Measurements from ENCODE around the gene RERE. TPM values are rescaled to one million over a fixed set of nuclear protein-coding genes. Genes with fewer than 3 reads are reported as not detected.

Gene RERE
- total and polyA plus RNA-seq, 2 donors (not counting 3 experiments of a cell fraction or from before 2014, with no cell fraction given), result 14.1 to 113 TPM

DNA sequence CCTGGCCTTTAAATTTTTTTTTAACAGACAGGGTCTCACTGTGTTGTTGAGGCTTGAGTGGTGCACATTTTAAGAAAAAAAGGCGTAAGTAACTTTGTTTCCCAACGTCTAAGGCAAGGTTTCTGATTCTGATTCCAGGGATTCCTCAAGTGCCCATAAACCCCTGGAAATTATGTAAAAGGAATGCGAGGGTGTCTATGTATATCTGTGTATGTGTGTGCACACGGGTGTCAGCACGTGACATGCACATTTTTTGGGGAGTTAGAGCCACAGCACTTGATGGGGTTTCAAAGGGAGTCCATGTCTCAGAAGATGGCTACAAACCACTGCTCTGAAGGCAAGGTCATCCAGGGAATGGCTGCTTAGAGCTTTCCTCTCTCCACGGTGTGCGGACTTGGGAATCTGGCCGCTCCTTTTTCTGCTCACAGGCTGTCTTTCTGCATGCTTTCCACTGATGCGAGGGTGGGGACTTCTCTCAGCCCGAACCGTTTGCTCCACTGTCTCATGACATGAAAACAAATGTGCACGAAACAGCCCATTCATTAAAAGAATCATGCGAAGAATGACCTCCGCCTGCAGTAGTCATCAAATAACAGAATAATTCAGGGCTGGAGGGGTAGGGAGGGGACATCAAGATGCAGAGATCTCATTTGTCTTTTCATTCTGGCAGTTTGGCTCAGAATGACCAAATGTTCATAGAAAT is 18.7 kb upstream of the RERE start:
- Histone ChIP-seq H3K9me1 (replicated peaks; ENCODE audit: control insufficient read depth, extremely low read depth, insufficient read depth, low read length) (no peaks in the 10 kb centered on the region), H3K4me1 (ENCODE audit: control insufficient read depth, extremely low read depth, insufficient read depth, low read length) (no peaks in the 10 kb centered on the region), H3K36me3 (ENCODE audit: control insufficient read depth in 2 of 2, extremely low read depth in 1 of 2, insufficient read depth in 2 of 2, low read length in 2 of 2) (no peaks in the 10 kb centered on the region), H2AFZ (ENCODE audit: low read depth, low read length) (no peak overlapping the region), H3K4me3 (replicated peaks in 1 of 3; ENCODE audit: insufficient read depth in 1 of 3, low read depth in 1 of 3, low read length in 3 of 3) (no peak overlapping the region), H4K20me1 (replicated peaks; ENCODE audit: control insufficient read depth, extremely low read depth, insufficient read depth, low read length) (no peaks in the 10 kb centered on the region), H3K27me3 (ENCODE audit: control insufficient read depth in 2 of 2, insufficient read depth in 2 of 2, low read length in 2 of 2) (no peaks in the 10 kb centered on the region), H3K4me2 (ENCODE audit: insufficient read depth, low read length) (no peak overlapping the region), H3K9ac (replicated peaks; ENCODE audit: extremely low read depth, insufficient read depth, low read length) (no peak overlapping the region), H3K79me2 (ENCODE audit: control insufficient read depth, insufficient read depth, low read length) (no peaks in the 10 kb centered on the region), H3K27ac (ENCODE audit: insufficient read depth, low read depth, low read length) (no peak overlapping the region), H3K9me3 (replicated peaks; ENCODE audit: control insufficient read depth, insufficient read depth, low read length) (no peaks in the 10 kb centered on the region)
- CTCF ChIA-PET, result interaction anchor here (4.9 kb wide), 1 partner anchor 13 kb away, joined by 26 read pairs; no protein-coding TSS in a partner anchor
- intact Hi-C loops (cut with micrococcal nuclease), result no loop called here
- BruUV-seq (replicated peaks), result no TSS peak
- dilution Hi-C loops (cut with MboI; ENCODE audit: extremely low pct_ligation_motif_present, low sequenced_read_pairs), result no loop called here
- TF ChIP-seq JUN (IDR thresholded peaks at IDR 0.05; ENCODE audit: borderline replicate concordance, insufficient read depth, insufficient read length, low read depth), result no peak
- TF ChIP-seq POLR2AphosphoS5 (IDR thresholded peaks at IDR 0.05; ENCODE audit: insufficient read depth, low read depth, low read length), result no peak
- no peak for TF ChIP-seq POLR2A (IDR thresholded peaks at IDR 0.05; ENCODE audit: low read depth, low read length)
- TF ChIP-seq FOS (IDR thresholded peaks at IDR 0.05; ENCODE audit: borderline replicate concordance, insufficient read depth, low read length), result no peak
- no peak for TF ChIP-seq EZH2 (IDR thresholded peaks at IDR 0.05; ENCODE audit: borderline replicate concordance, low read depth, low read length, severe bottlenecking)
- TF ChIP-seq, protein P1, sequence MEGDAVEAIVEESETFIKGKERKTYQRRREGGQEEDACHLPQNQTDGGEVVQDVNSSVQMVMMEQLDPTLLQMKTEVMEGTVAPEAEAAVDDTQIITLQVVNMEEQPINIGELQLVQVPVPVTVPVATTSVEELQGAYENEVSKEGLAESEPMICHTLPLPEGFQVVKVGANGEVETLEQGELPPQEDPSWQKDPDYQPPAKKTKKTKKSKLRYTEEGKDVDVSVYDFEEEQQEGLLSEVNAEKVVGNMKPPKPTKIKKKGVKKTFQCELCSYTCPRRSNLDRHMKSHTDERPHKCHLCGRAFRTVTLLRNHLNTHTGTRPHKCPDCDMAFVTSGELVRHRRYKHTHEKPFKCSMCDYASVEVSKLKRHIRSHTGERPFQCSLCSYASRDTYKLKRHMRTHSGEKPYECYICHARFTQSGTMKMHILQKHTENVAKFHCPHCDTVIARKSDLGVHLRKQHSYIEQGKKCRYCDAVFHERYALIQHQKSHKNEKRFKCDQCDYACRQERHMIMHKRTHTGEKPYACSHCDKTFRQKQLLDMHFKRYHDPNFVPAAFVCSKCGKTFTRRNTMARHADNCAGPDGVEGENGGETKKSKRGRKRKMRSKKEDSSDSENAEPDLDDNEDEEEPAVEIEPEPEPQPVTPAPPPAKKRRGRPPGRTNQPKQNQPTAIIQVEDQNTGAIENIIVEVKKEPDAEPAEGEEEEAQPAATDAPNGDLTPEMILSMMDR (IDR thresholded peaks at IDR 0.05; ENCODE audit: extremely low read depth in 1 of 2, insufficient read depth in 1 of 2, low read depth in 1 of 2, low read length in 2 of 2), result no peak
- no peak for TF ChIP-seq GATA2 (IDR thresholded peaks at IDR 0.05; ENCODE audit: insufficient read depth, insufficient read length, low read depth, low read length)
- TF ChIP-seq MAX (IDR thresholded peaks at IDR 0.05; ENCODE audit: insufficient read depth, insufficient read length), result no peak
- TF ChIP-seq MYC (IDR thresholded peaks at IDR 0.05; ENCODE audit: low read depth, low read length), result no peak
- DNase-seq (ENCODE audit: low read depth, low spot score) (no peak), FAIRE-seq (no peak)
- POLR2A ChIA-PET, result no interaction called here
